A549 (cell line): Measurements from ENCODE around the gene FAM120A.

Experiments
- EP300 ChIP-seq, 2 experiments: fragments of >200 bp; sonication (Bioruptor Twin); formaldehyde crosslinking; IDR thresholded peaks; 2 replicates in 1 of 2; 3 replicates in 1 of 2; pipeline ENCODE4 v1.6.1; 2016 to 2017
- TF ChIP-seq, protein P1 (sequence below): fragments of >200 bp; sonication (Bioruptor Twin); formaldehyde crosslinking; IDR thresholded peaks from 3 replicates; pipeline ENCODE4 v1.5.1; 2016

DNA sequence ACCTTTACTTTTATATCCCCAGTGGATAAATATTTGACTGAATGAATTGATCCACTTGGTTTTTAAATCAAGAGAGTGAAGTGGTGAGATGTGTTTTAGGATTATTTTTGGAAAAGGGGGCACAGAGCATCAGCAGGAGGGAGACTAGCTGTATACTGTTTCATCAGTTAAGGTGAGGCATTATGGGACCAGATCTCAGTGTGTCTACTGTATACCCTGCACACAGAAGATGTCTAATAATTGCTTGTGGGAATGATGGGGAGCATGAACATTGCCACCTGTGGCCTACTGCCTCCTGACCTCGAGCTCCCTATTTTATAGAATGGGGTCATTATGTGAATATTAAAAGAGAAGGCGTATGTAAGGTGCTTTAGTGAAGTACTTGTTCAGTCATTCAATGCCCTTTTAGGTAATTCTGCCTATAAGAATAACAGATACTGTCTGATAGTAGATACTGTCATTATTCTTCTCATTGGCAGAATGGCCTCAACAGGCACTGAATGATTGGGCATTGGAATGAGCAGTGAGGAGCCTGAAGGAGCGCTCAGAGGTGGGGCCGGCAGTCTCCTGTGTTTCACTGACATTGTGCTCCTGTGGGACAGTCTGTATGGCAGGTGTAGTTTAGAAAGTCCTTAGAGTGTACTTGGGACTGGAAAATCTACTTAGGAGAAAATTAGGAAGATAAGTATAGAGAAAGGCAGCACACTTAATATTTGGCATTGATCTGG, 49.2 kb downstream of the FAM120A start:
- TF ChIP-seq, protein P1, sequence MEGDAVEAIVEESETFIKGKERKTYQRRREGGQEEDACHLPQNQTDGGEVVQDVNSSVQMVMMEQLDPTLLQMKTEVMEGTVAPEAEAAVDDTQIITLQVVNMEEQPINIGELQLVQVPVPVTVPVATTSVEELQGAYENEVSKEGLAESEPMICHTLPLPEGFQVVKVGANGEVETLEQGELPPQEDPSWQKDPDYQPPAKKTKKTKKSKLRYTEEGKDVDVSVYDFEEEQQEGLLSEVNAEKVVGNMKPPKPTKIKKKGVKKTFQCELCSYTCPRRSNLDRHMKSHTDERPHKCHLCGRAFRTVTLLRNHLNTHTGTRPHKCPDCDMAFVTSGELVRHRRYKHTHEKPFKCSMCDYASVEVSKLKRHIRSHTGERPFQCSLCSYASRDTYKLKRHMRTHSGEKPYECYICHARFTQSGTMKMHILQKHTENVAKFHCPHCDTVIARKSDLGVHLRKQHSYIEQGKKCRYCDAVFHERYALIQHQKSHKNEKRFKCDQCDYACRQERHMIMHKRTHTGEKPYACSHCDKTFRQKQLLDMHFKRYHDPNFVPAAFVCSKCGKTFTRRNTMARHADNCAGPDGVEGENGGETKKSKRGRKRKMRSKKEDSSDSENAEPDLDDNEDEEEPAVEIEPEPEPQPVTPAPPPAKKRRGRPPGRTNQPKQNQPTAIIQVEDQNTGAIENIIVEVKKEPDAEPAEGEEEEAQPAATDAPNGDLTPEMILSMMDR = no peak
- no peak for TF ChIP-seq EP300 (IDR thresholded peaks at IDR 0.05)
